ENCODE results near the gene KTI12.

The KTI12 gene

GRCh38 chr1:52056163-52056936 lies 22.7 kb upstream of the KTI12 start, which contains the start of gene BTF3L4:
TSS of gene BTF3L4 (plus strand) at chr1:52056295. CDS start at chr1:52059848, 3,553 bp downstream.
- H2AK5ac ChIP-seq (ENCODE audit: low read length): peak within 1 kb of the TSS; percentile 43
- peak within 1 kb of the TSS; percentile 64 for H3K4ac ChIP-seq (ENCODE audit: low read depth, low read length)
- DNase-seq: peak; percentile 93 to 94
- peak within 1 kb of the TSS; percentile 87 for H2AFZ ChIP-seq (ENCODE audit: insufficient read depth, low read length, poor library complexity)
- peak within 1 kb of the TSS; percentile 85 for H3K14ac ChIP-seq (ENCODE audit: low read length)
- H3K79me2 ChIP-seq (ENCODE audit: control insufficient read depth, insufficient read depth, low read length, poor library complexity): peaks cover 10% of the 10 kb centered on the region
- peak within 1 kb of the TSS; percentile 96 for H3K4me3 ChIP-seq (ENCODE audit: low read depth, low read length)
- H2BK5ac ChIP-seq (ENCODE audit: low read depth, low read length, poor library complexity): peak within 1 kb of the TSS; percentile 77
- H3K4me1 ChIP-seq (ENCODE audit: control insufficient read depth in 1 of 2, insufficient read depth in 2 of 2, low read length in 2 of 2): no peaks in the 10 kb centered on the region
- H4K12ac ChIP-seq (ENCODE audit: low read depth, low read length): peak within 1 kb of the TSS; percentile 94
- peak within 1 kb of the TSS; percentile 74 for H4K91ac ChIP-seq (ENCODE audit: low read depth, low read length)
- H3K27me3 ChIP-seq (ENCODE audit: insufficient read depth, low read length): no peaks in the 10 kb centered on the region
- peak within 1 kb of the TSS; percentile 48 for H2BK120ac ChIP-seq (ENCODE audit: insufficient read depth, low read length, poor library complexity)
- peak within 1 kb of the TSS; percentile 77 for H4K8ac ChIP-seq (ENCODE audit: low read depth, low read length)
- H3K36me3 ChIP-seq (ENCODE audit: control insufficient read depth in 1 of 2, insufficient read depth in 2 of 2, low read length in 2 of 2): peaks cover 4 to 12% of the 10 kb centered on the region in 2 experiments
- H3K18ac ChIP-seq (ENCODE audit: low read length): peak within 1 kb of the TSS; percentile 91
- no CpG with 5 or more reads among the region's 54 CpGs for WGBS (ENCODE audit: extremely low coverage, insufficient coverage, insufficient read length)
- H3K23ac ChIP-seq (ENCODE audit: low read length): no peak within 1 kb of the TSS
- no peak within 1 kb of the TSS for H2BK12ac ChIP-seq (ENCODE audit: low read length)
- no peaks in the 10 kb centered on the region for H3K9me3 ChIP-seq (ENCODE audit: insufficient read depth, low read depth, low read length)
- peaks cover 12% of the 10 kb centered on the region for H3K79me1 ChIP-seq (ENCODE audit: low read length)
- H3K9ac ChIP-seq (ENCODE audit: low read length): peak within 1 kb of the TSS; percentile 57
- peak within 1 kb of the TSS; percentile 88 for H3K27ac ChIP-seq (ENCODE audit: low read depth, low read length)
- peak within 1 kb of the TSS; percentile 95 for H3K4me2 ChIP-seq (ENCODE audit: low read length)

- Histone ChIP-seq H3K4me1 (ENCODE audit: control insufficient read depth in 1 of 2, insufficient read depth in 2 of 2, low read length in 2 of 2) (no peaks in the 10 kb centered on the region), H3K27ac (ENCODE audit: low read depth, low read length) (peak overlapping the region; percentile 88), H4K12ac (ENCODE audit: low read depth, low read length) (no peak overlapping the region), H3K4ac (ENCODE audit: low read depth, low read length) (no peak overlapping the region), H3K18ac (ENCODE audit: low read length) (no peak overlapping the region), H3K27me3 (ENCODE audit: insufficient read depth, low read length) (no peaks in the 10 kb centered on the region), H2AFZ (ENCODE audit: insufficient read depth, low read length, poor library complexity) (no peak overlapping the region), H3K14ac (ENCODE audit: low read length) (no peak overlapping the region), H2AK5ac (ENCODE audit: low read length) (no peak overlapping the region), H2BK12ac (ENCODE audit: low read length) (no peak overlapping the region), H3K79me2 (ENCODE audit: control insufficient read depth, insufficient read depth, low read length, poor library complexity) (peaks cover 10% of the 10 kb centered on the region), H3K9me3 (ENCODE audit: insufficient read depth, low read depth, low read length) (no peaks in the 10 kb centered on the region), H2BK5ac (ENCODE audit: low read depth, low read length, poor library complexity) (no peak overlapping the region), H3K36me3 (ENCODE audit: control insufficient read depth in 1 of 2, insufficient read depth in 2 of 2, low read length in 2 of 2) (peaks cover 0 to 8% of the 10 kb centered on the region in 2 experiments), H3K79me1 (ENCODE audit: low read length) (peaks cover 12% of the 10 kb centered on the region), H4K8ac (ENCODE audit: low read depth, low read length) (no peak overlapping the region), H2BK120ac (ENCODE audit: insufficient read depth, low read length, poor library complexity) (no peak overlapping the region), H3K4me3 (ENCODE audit: low read depth, low read length) (peak overlapping the region; percentile 96), H3K23ac (ENCODE audit: low read length) (no peak overlapping the region), H3K9ac (ENCODE audit: low read length) (no peak overlapping the region), H3K4me2 (ENCODE audit: low read length) (peak overlapping the region; percentile 95), H4K91ac (ENCODE audit: low read depth, low read length) (no peak overlapping the region)
- DNase-seq: no peak
- no CpG with 5 or more reads among the region's 12 CpGs for WGBS (ENCODE audit: extremely low coverage, insufficient coverage, insufficient read length)
Observed at GRCh38 chr1:52055866-52056162, 22.2 kb upstream of the KTI12 start.

- Histone ChIP-seq H3K4ac (ENCODE audit: low read depth, low read length) (peak within 1 kb of the TSS; percentile 2), H3K18ac (ENCODE audit: low read length) (peak within 1 kb of the TSS; percentile 78), H3K4me3 (ENCODE audit: low read depth, low read length) (peak within 1 kb of the TSS; percentile 96), H4K91ac (ENCODE audit: low read depth, low read length) (peak within 1 kb of the TSS; percentile 74), H3K4me2 (ENCODE audit: low read length) (peak within 1 kb of the TSS; percentile 95), H4K12ac (ENCODE audit: low read depth, low read length) (peak within 1 kb of the TSS; percentile 82), H3K9ac (ENCODE audit: low read length) (peak within 1 kb of the TSS; percentile 87), H3K79me1 (ENCODE audit: low read length) (peaks cover 12% of the 10 kb centered on the region), H3K4me1 (ENCODE audit: control insufficient read depth in 1 of 2, insufficient read depth in 2 of 2, low read length in 2 of 2) (no peaks in the 10 kb centered on the region), H2AK5ac (ENCODE audit: low read length) (peak within 1 kb of the TSS; percentile 13), H2BK5ac (ENCODE audit: low read depth, low read length, poor library complexity) (peak within 1 kb of the TSS; percentile 77), H3K14ac (ENCODE audit: low read length) (peak within 1 kb of the TSS; percentile 85), H2BK120ac (ENCODE audit: insufficient read depth, low read length, poor library complexity) (peak within 1 kb of the TSS; percentile 79), H4K8ac (ENCODE audit: low read depth, low read length) (peak within 1 kb of the TSS; percentile 91), H3K36me3 (ENCODE audit: control insufficient read depth in 1 of 2, insufficient read depth in 2 of 2, low read length in 2 of 2) (peaks cover 0 to 3% of the 10 kb centered on the region in 2 experiments), H3K9me3 (ENCODE audit: insufficient read depth, low read depth, low read length) (no peaks in the 10 kb centered on the region), H2BK12ac (ENCODE audit: low read length) (no peak within 1 kb of the TSS), H2AFZ (ENCODE audit: insufficient read depth, low read length, poor library complexity) (peak within 1 kb of the TSS; percentile 87), H3K27me3 (ENCODE audit: insufficient read depth, low read length) (no peaks in the 10 kb centered on the region), H3K23ac (ENCODE audit: low read length) (no peak within 1 kb of the TSS), H3K79me2 (ENCODE audit: control insufficient read depth, insufficient read depth, low read length, poor library complexity) (peaks cover 10% of the 10 kb centered on the region), H3K27ac (ENCODE audit: low read depth, low read length) (peak within 1 kb of the TSS; percentile 88)
- DNase-seq: peak; percentile 79 to 89
- WGBS (ENCODE audit: extremely low coverage, insufficient coverage, insufficient read length): no CpG with 5 or more reads among the region's 45 CpGs
Observed at GRCh38 chr1:52055066-52055865, 21.7 kb upstream of the KTI12 start, which contains the start of gene TXNDC12. TSS of gene TXNDC12 (minus strand) at chr1:52055191. CDS start at chr1:52055096, 95 bp downstream.

- no peak overlapping the region for H2BK12ac ChIP-seq (ENCODE audit: low read length)
- peak overlapping the region; percentile 95 for H3K4me2 ChIP-seq (ENCODE audit: low read length)
- H4K8ac ChIP-seq (ENCODE audit: low read depth, low read length): peak overlapping the region; percentile 91
- no peaks in the 10 kb centered on the region for H3K27me3 ChIP-seq (ENCODE audit: insufficient read depth, low read length)
- H3K27ac ChIP-seq (ENCODE audit: low read depth, low read length): peak overlapping the region; percentile 88
- H3K14ac ChIP-seq (ENCODE audit: low read length): peak overlapping the region; percentile 78
- peak overlapping the region; percentile 61 for H4K91ac ChIP-seq (ENCODE audit: low read depth, low read length)
- H3K23ac ChIP-seq (ENCODE audit: low read length): no peak overlapping the region
- peak overlapping the region; percentile 79 for H2BK120ac ChIP-seq (ENCODE audit: insufficient read depth, low read length, poor library complexity)
- H3K18ac ChIP-seq (ENCODE audit: low read length): peak overlapping the region; percentile 78
- H3K4me3 ChIP-seq (ENCODE audit: low read depth, low read length): peak overlapping the region; percentile 93
- H3K9ac ChIP-seq (ENCODE audit: low read length): peak overlapping the region; percentile 87
- H3K79me2 ChIP-seq (ENCODE audit: control insufficient read depth, insufficient read depth, low read length, poor library complexity): peaks cover 10% of the 10 kb centered on the region
- peak overlapping the region; percentile 72 for H4K12ac ChIP-seq (ENCODE audit: low read depth, low read length)
- peak overlapping the region; percentile 2 for H3K4ac ChIP-seq (ENCODE audit: low read depth, low read length)
- H3K9me3 ChIP-seq (ENCODE audit: insufficient read depth, low read depth, low read length): no peaks in the 10 kb centered on the region
- peaks cover 12% of the 10 kb centered on the region for H3K79me1 ChIP-seq (ENCODE audit: low read length)
- no peak for DNase-seq
- H3K4me1 ChIP-seq (ENCODE audit: control insufficient read depth in 1 of 2, insufficient read depth in 2 of 2, low read length in 2 of 2): no peaks in the 10 kb centered on the region
- H2BK5ac ChIP-seq (ENCODE audit: low read depth, low read length, poor library complexity): peak overlapping the region; percentile 33
- H2AFZ ChIP-seq (ENCODE audit: insufficient read depth, low read length, poor library complexity): peak overlapping the region; percentile 87
- peak overlapping the region; percentile 13 for H2AK5ac ChIP-seq (ENCODE audit: low read length)
- no CpG with 5 or more reads among the region's 13 CpGs for WGBS (ENCODE audit: extremely low coverage, insufficient coverage, insufficient read length)
- peaks cover 0 to 3% of the 10 kb centered on the region in 2 experiments for H3K36me3 ChIP-seq (ENCODE audit: control insufficient read depth in 1 of 2, insufficient read depth in 2 of 2, low read length in 2 of 2)
Observed at GRCh38 chr1:52054496-52055065, 21.0 kb upstream of the KTI12 start.
